ENCODE measurements around the gene COQ8A. TPM values are rescaled to one million over a fixed set of nuclear protein-coding genes. Genes with fewer than 3 reads are reported as not detected.

Gene COQ8A
- total RNA-seq, 1 experiment from 2014 or later = 7.7 TPM

DNA sequence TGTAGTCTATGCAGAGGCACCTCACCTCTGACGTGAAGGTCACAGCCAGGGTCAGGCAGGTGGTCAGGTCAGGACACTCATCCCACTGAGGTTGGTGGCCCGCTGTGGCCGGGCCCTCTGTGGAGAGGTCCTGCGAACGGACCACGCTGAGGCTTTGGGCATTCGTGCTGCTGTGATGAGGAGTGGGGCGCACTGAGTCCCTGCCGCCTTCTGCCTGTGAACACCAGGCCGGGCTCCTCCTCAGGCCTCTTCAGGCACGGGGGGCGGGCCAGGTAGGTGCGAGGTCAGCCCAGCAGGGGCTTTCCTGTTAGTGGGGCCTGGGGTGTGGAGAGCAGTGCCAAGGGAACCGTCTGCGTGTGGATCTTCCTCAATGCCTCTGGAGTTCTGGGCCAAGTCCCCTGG is 39.0 kb downstream of the COQ8A start:
- in situ Hi-C loops (cut with HindIII; ENCODE audit: low pct_unique_long_range_greater_than_20kb, low sequenced_read_pairs) = no loop called here

DNA sequence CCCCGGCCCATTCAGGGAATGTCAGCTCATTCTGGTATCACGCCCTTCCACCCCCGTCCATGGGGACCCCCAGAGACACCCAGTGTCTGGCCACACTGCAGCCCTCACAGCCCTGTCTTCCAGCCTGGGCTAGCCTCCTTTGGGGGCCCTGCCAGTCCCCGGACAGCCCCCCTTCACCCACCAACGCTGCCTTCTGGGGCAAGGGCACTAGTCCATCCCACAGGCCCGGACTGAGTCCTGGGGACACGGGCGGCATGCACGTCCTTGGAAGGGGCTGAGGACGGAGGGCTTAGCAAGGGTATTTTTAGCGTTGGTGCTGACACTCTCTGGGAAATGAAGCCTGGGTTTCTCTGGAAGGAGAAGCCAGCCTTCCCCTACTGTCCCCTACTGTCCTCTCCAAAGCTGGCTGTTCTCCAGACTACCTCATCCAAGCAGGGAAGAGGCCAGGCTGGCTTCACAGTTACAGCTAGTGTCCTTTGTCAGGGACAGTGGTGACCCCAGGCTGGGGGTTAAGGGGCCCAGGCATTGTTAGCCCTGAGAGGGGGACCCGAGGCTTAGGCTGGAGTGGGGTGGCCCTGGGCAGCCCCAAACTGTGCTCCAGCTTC is 39.5 kb downstream of the COQ8A start:
- in situ Hi-C loops (cut with HindIII; ENCODE audit: low pct_unique_long_range_greater_than_20kb, low sequenced_read_pairs) = no loop called here
- no peak for DNase-seq (ENCODE audit: low read depth)

More for the DNA sequence above, 39.0 kb downstream of the COQ8A start:
- DNase-seq (ENCODE audit: low read depth) = no peak

DNA sequence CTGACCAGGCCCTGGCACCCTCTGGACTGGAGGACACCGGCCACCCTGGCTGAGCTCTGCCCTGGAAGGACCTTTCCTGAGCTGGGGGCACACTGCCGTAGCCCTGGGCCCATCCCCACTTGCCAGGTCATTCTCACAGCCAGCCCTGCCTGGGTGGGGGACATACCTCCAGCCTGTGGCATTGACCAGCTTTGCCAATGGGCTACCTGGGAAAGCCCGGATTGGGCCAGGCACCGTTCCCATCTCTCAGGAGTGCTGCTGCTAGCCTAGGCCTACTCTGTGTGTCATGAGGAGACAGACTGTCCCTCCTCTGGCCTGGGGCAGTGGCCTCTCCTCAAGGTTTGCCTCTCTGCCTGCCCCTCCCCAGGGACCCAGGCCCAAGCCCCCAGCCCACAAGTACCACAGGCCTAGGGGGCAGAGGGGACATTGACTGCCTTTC is 40.0 kb downstream of the COQ8A start:
- in situ Hi-C loops (cut with HindIII; ENCODE audit: low pct_unique_long_range_greater_than_20kb, low sequenced_read_pairs) = no loop called here
- no peak for DNase-seq (ENCODE audit: low read depth)

DNA sequence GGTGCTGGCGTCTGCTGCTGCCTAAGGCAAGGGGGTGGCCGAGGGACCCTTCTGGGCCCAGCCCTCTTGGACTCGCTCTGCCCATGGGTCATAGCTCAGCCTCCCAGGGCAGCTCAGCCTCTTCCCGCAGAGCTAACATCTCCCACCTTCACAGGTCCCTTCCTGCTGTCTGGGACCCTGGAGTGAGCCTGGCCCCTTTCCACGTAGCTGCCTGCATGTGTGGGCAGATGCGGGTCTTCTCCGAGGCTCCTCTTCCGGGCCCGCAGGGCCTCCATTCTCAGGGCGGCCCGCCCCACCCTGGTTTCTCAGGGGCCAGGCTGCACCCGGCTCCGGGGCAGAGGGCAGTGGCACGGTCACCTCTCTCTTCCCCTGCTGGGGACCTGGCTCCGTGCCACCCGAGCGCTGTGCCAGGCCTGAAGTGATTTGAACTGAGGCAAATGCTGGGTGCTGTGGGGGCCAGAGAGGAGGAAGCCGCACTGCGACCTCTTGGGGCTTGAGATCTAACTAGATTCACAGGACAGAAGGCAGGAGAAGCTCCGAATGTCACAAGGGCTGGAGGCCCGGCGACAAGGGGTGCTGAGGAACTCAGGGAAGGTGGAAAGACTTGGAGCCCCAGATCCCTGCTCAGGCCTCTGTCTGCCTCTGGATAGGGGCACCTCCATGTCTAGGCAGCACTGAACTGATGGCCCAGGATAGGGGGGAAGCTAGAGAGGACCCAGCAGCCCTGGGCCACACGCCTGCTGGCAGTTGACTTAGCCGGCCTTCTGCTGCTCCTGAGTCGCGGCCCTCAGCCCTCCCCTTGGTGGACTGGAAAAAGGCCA is 40.7 kb downstream of the COQ8A start:
- DNase-seq (ENCODE audit: low read depth) = no peak
- in situ Hi-C loops (cut with HindIII; ENCODE audit: low pct_unique_long_range_greater_than_20kb, low sequenced_read_pairs) = no loop called here

DNA sequence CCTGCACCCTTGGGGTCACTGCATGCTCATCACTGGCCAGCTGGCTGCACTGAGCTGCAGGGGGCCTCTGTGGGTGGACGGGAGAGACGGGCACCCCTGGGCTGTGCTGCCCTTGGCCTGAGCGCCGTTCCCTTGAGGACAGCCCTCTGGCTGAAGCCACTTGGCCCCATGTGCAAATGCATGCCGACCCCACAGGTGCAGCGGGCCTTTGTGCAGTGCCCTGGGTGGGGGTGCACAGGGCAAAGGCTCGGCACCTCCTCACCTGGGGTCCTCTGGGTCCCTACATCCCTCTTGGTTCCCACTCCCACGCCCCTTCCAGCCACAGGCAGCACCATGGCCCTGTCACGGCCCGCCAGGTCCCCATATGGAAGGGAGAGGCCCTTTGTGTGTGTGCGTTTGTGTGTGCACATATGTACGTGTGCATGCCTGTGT is 41.3 kb downstream of the COQ8A start:
- in situ Hi-C loops (cut with HindIII; ENCODE audit: low pct_unique_long_range_greater_than_20kb, low sequenced_read_pairs) = no loop called here
- DNase-seq (ENCODE audit: low read depth) = no peak

DNA sequence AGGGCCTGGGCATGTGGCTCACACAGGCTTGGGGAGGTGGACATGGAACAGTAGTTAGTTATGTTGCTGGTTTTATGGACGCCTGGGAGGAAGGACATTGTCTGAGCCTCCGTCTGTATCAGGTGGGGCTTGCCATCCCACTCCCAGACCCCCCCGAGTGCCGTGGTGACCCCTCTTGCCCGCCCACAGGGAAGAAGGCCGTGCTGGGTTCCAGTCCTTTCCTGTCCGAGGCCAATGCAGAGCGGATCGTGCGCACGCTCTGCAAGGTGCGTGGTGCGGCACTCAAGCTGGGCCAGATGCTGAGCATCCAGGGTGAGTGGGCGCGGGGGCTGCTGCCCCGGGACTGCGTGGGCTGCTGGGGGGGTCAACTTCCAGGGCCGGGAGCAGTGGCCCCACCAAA is 41.7 kb downstream of the COQ8A start:
- in situ Hi-C loops (cut with HindIII; ENCODE audit: low pct_unique_long_range_greater_than_20kb, low sequenced_read_pairs) = no loop called here
- no peak for DNase-seq (ENCODE audit: low read depth)

DNA sequence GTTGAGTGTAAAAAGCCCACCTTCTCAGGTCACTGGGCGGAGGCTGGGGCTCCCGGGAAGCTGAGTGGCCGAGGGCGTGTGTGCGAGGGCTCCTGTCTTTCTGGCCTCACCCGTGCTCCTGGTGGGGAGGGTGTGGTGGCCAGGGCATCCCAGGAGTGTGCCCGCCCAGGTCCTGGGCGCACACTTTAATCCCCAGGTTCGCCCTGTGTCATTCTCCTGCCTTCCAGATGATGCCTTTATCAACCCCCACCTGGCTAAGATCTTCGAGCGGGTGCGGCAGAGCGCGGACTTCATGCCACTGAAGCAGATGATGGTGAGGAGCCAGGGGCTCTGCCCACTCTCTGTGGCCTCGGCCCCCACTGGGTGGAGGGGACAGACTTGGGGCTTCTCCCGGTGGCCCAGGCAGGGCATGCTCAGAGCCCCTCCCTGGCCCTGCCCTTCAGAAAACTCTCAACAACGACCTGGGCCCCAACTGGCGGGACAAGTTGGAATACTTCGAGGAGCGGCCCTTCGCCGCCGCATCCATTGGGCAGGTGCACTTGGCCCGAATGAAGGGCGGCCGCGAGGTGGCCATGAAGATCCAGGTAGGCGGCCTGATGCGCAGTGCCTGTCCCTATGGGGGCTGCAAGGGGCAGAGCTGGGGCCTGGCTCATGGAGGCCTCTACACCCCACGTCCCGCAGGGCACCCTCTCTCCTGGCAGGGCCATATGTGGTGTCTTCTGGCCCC is 42.5 kb downstream of the COQ8A start:
- no peak for DNase-seq (ENCODE audit: low read depth)
- in situ Hi-C loops (cut with HindIII; ENCODE audit: low pct_unique_long_range_greater_than_20kb, low sequenced_read_pairs) = no loop called here

DNA sequence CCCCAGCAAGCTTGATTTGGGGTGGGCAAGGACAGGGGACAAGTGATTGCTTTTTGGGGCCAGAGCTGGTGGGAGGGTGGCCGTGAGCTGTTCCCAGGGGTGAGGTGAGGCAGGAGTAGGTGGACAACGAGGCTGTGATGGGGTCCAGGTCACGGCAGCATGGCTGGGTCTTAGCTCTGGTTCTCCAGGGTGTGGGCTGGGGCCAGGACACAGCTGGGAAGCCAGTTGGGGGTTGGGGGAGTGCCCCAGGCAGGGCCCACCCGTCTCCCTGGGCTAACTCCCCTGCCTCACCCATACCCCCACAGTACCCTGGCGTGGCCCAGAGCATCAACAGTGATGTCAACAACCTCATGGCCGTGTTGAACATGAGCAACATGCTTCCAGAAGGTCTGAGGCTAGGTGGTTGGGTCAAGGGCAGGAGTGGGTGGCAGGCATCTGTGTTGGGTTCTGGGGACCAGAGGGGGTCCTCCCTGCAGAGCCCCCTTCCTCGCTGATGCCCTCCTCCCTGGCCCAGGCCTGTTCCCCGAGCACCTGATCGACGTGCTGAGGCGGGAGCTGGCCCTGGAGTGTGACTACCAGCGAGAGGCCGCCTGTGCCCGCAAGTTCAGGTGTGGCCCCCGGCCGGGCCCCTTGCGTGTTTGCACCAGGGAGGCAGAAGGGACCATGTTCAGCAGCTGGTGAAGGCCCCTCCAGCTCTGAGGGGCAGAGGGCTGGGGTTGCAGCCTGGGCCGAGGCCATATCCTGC is 43.3 kb downstream of the COQ8A start:
- in situ Hi-C loops (cut with HindIII; ENCODE audit: low pct_unique_long_range_greater_than_20kb, low sequenced_read_pairs) = no loop called here
- no peak for DNase-seq (ENCODE audit: low read depth)

DNA sequence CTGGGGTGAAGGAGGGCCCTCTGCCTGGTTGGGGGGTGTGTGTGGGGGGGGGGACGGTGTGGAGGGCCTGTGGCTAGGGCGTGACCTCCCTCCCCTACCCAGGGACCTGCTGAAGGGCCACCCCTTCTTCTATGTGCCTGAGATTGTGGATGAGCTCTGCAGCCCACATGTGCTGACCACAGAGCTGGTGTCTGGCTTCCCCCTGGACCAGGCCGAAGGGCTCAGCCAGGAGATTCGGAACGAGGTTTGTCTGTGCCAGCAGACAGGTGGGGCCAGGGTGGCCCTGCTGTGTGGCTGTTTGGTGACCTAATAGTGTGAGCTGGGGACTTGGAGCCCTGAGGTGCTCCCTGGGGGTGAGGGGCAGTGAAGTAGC is 43.9 kb downstream of the COQ8A start:
- no peak for DNase-seq (ENCODE audit: low read depth)
- in situ Hi-C loops (cut with HindIII; ENCODE audit: low pct_unique_long_range_greater_than_20kb, low sequenced_read_pairs) = no loop called here

DNA sequence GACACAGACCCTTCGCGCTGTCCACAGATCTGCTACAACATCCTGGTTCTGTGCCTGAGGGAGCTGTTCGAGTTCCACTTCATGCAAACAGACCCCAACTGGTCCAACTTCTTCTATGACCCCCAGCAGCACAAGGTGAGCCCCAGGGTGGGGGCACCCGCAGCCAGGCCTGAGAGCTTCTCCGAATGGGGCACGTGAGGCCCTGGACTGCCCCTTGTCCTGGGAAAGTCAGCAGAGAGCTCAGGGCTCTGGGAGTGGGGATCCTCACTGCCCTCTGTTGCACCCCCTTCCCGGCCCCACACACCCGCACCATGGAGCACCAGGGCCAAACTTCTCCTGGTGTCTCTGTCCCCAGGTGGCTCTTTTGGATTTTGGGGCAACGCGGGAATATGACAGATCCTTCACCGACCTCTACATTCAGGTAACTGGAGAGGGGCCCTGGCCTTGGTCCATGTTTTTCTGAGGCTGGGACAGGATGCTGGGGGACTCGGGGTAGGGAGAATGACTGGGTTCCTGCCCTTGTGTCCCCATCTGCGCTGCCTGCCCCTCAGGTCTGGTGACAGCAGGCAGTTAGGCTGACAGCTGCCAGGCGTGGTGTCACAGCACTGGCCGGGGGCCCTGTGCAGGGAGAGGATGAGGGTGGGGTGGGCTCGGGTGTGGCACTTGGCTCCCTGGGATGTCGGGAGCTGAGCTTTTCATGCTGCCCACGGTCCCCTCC is 44.6 kb downstream of the COQ8A start:
- DNase-seq (ENCODE audit: low read depth) = no peak
- in situ Hi-C loops (cut with HindIII; ENCODE audit: low pct_unique_long_range_greater_than_20kb, low sequenced_read_pairs) = no loop called here

DNA sequence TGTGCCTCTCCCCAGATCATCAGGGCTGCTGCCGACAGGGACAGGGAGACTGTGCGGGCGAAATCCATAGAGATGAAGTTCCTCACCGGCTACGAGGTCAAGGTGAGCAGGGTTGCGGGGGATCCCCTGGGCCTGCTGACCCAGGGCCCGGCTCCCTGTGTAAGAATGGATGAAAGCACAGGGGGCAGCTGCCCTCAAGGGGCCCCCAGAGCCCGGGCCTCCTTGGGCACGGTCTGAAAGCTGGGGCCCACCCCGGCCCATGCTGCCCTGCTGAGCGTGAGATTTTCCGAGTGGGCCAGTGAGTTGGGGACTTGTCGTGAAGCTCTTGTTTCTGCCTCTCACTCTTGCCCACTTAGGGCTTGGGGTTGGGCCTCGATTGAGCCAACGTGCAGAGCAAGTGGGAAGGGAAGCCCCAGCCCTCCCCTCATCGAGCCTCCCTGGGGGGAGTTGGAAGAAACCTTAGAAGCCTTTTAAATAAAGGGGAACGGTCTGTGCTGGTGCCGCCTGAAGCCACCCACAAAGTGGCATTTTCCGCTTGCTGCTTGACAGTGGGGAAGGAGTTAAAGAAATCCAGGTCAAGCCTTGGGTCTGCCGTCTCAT is 45.2 kb downstream of the COQ8A start:
- DNase-seq (ENCODE audit: low read depth) = no peak
- in situ Hi-C loops (cut with HindIII; ENCODE audit: low pct_unique_long_range_greater_than_20kb, low sequenced_read_pairs) = no loop called here

DNA sequence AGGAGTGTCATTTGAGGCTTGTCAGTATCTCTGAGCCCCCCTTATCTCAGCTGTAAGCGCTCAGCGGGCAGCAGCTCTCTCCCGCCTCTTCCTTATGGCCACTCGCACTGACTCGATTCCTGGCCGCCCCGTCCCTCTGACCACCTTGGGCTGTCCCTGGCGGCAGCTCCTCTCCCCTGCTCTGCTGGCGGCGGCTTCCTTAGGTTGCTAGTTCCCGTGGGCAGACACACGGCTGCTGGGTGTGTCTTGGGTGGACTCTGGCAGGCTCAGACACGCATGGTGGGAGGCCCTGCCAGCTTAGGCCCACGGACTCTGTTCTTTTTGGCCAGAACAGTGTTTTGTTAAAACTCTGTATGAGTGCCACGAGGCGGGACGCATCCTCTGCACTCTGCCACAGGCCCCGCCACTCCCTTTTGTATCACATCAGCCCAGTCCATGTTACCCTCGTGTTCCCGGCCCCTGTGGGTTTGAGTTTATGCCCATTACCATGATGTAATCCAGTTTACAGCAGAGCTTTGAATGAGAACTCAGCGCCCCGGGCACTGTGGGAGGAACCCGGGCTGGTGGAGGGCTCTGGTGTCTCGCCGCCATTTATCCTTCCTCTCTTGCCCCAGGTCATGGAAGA is 45.9 kb downstream of the COQ8A start:
- in situ Hi-C loops (cut with HindIII; ENCODE audit: low pct_unique_long_range_greater_than_20kb, low sequenced_read_pairs) = no loop called here

DNA sequence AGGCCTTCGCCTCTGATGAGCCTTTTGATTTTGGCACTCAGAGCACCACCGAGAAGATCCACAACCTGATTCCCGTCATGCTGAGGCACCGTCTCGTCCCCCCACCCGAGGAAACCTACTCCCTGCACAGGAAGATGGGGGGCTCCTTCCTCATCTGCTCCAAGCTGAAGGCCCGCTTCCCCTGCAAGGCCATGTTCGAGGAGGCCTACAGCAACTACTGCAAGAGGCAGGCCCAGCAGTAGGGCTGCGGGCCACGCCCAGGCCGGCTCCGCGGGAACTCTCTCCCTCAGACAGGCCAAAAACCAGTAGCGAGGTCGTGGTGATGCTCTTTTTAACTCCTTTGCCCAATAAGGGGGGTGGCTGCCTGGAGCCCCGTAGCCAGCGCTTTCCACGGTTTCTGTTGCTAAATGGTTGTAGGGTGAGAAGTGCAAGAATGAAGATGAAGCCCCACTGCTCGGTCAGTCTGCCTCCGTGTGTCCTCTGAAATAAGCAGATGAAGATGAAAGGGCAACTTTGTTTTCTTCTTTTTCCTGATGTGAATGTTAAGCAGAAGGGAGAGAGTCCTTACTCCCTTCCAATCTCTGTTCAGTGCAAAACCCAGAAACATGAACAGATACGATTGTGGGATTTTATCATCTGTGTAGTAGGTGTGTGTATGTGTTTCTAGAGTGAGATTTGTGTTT is 46.5 kb downstream of the COQ8A start:
- DNase-seq (ENCODE audit: low read depth) = no peak
- in situ Hi-C loops (cut with HindIII; ENCODE audit: low pct_unique_long_range_greater_than_20kb, low sequenced_read_pairs) = no loop called here

More for the DNA sequence above, 45.9 kb downstream of the COQ8A start:
- no peak for DNase-seq (ENCODE audit: low read depth)

DNA sequence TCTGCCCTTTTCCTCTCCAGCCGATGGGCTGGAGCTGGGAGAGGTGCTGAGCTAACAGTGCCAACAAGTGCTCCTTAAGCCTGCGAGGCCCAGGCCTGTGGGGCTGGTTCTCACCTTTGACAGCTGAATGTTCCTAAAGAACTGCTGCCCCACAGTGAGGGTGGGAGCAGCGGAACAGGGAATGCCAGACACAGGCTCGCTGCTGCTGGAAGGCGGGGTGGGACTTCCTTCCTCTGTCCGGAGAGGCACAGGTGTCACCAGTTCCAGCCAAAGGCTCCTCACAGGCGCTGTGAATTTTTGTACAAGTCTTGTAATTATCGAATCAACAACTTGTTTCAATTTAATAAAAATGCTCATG is 47.1 kb downstream of the COQ8A start:
- in situ Hi-C loops (cut with HindIII; ENCODE audit: low pct_unique_long_range_greater_than_20kb, low sequenced_read_pairs) = no loop called here

DNA sequence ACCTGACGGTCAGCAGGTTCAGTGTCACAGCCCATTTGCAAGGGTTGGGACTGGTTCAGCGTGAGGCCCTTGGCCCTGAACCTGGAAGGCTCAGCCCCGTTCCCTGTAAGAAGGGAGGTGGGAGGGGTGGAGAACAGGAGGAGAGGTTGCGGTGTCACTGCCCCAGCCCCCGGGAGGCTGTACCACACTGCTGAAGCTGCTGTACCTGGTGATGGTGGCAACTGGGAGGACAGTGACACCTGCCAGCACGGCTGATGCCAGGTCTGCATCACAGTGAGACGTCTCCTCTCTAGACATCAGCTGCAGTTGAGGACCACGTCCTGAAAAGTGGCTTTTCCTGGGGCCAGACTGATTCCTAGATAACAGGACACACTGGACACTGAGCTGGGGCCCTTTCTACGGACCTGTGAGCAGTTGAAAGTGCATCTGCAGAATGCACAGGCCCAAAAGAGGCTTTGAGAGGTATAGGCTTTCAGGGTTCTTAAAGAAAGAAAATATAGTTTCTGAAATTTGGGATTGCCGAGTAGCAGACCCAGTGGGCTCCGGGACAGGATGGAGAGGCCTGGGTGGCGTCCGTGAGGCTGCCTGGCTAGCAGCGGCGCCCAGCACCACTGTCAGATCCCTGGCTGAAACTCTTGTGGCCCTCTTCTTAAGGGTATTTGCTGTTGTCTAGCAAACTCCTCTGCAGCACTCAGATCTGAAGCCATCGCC is 47.7 kb downstream of the COQ8A start:
- DNase-seq (ENCODE audit: low read depth) = no peak
- in situ Hi-C loops (cut with HindIII; ENCODE audit: low pct_unique_long_range_greater_than_20kb, low sequenced_read_pairs) = no loop called here

More for the DNA sequence above, 47.1 kb downstream of the COQ8A start:
- DNase-seq (ENCODE audit: low read depth) = no peak

DNA sequence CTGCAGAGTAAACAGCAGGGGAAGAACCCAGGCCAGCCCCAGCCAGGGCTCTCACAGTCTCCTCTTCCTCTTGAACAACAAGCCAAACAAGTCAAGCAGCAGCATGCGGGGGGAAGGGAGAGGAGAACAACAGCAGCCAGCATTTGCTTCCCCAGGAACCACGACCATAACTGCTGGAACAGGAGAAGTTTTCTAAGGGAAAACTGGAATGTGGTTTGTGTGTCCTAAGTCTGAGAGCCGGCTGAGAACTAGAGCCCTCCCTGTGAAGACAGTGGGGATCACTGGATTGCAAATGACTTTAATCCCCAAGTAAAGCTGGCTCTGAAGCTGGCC is 48.2 kb downstream of the COQ8A start:
- in situ Hi-C loops (cut with HindIII; ENCODE audit: low pct_unique_long_range_greater_than_20kb, low sequenced_read_pairs) = no loop called here
- no peak for DNase-seq (ENCODE audit: low read depth)

All from Caki2 (cell line).